Measurements from ENCODE around the gene BID.

DNA sequence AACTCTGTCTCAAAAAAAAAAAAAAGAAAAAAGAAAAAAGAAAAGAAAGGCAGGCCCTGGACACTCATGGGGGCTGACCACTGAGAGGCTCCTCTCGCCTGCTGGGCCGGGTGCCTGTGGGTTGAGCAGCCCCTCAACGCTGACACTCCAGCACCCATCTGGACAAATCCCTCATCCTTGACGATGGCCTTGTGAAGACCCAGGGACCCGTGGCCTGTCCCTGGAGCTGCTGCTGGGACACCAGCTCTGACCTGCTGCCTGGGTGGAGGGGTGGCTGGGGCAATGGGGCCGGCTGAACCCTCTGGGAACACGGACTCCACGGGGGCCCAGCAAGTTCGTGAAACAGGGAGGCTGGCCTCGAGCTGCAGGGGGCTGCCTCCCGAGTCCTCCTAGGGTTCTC is 10.5 kb upstream of the BID start:
- TF ChIP-seq, protein P1, sequence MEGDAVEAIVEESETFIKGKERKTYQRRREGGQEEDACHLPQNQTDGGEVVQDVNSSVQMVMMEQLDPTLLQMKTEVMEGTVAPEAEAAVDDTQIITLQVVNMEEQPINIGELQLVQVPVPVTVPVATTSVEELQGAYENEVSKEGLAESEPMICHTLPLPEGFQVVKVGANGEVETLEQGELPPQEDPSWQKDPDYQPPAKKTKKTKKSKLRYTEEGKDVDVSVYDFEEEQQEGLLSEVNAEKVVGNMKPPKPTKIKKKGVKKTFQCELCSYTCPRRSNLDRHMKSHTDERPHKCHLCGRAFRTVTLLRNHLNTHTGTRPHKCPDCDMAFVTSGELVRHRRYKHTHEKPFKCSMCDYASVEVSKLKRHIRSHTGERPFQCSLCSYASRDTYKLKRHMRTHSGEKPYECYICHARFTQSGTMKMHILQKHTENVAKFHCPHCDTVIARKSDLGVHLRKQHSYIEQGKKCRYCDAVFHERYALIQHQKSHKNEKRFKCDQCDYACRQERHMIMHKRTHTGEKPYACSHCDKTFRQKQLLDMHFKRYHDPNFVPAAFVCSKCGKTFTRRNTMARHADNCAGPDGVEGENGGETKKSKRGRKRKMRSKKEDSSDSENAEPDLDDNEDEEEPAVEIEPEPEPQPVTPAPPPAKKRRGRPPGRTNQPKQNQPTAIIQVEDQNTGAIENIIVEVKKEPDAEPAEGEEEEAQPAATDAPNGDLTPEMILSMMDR (IDR thresholded peaks at IDR 0.05): no peak
- no peak for TF ChIP-seq ZFX (IDR thresholded peaks at IDR 0.05; ENCODE audit: borderline replicate concordance)

Data from 22Rv1 (cell line).